Liver (tissue), 9 donors: ENCODE results near the gene VIPR2. TPM values are rescaled to one million over a fixed set of nuclear protein-coding genes. Genes with fewer than 3 reads are reported as not detected.

ENCODE experiments used
- DNase-seq: peaks from one replicate; pipeline ENCODE4 v3.0.0-alpha.2; 2017; ENCODE audit warnings: low spot score
- H3K27ac ChIP-seq, 2 donors: one replicate each; pipeline ENCODE4 v1.7.0; 2013; ENCODE audit warnings: inconsistent platforms in 2 of 2, low read length in 2 of 2, control low read depth in 1 of 2, low read depth in 1 of 2, mild to moderate bottlenecking in 1 of 2
- H3K27me3 ChIP-seq, 4 donors: one replicate each; pipeline versions ENCODE4 v1.6.1 to v1.7.0; 2013; ENCODE audit warnings: low read length in 3 of 4, inconsistent platforms in 1 of 4, mild to moderate bottlenecking in 1 of 4, moderate library complexity in 1 of 4; ENCODE audit not compliant: control insufficient read depth in 4 of 4, insufficient read depth in 4 of 4
- H3K36me3 ChIP-seq, 4 donors: one replicate each; pipeline versions ENCODE4 v1.6.1 to v1.7.0; 2013; ENCODE audit warnings: low read length in 3 of 4, mild to moderate bottlenecking in 3 of 4, low read depth in 1 of 4, moderate library complexity in 1 of 4; ENCODE audit not compliant: control insufficient read depth in 4 of 4, insufficient read depth in 3 of 4
- H3K4me1 ChIP-seq, 4 donors: one replicate each; pipeline versions ENCODE4 v1.6.1 to v1.7.0; 2013; ENCODE audit warnings: low read length in 3 of 4, mild to moderate bottlenecking in 3 of 4, moderate library complexity in 1 of 4; ENCODE audit not compliant: control insufficient read depth in 4 of 4, insufficient read depth in 4 of 4
- H3K4me3 ChIP-seq, 3 donors: one replicate each; pipeline versions ENCODE4 v1.6.1 to v1.7.0; 2013; ENCODE audit warnings: low read length in 3 of 3, control low read depth in 1 of 3, low read depth in 1 of 3, mild to moderate bottlenecking in 1 of 3
- H3K9ac ChIP-seq, 2 donors: one replicate each; pipeline ENCODE4 v1.7.0; 2013; ENCODE audit warnings: low read length in 2 of 2, mild to moderate bottlenecking in 2 of 2, moderate library complexity in 2 of 2, control low read depth in 1 of 2, low read depth in 1 of 2
- H3K9me3 ChIP-seq, 4 donors: one replicate each; pipeline versions ENCODE4 v1.6.1 to v1.7.0; 2013; ENCODE audit warnings: low read length in 3 of 4; ENCODE audit not compliant: control insufficient read depth in 4 of 4
- ATF3 ChIP-seq: IDR thresholded peaks from 2 replicates; pipeline ENCODE4 v1.6.1; 2016; ENCODE audit warnings: antibody characterized with exemption
- EGR1 ChIP-seq, 2 donors: IDR thresholded peaks; 2 replicates each; pipeline ENCODE4 v1.6.1; 2016 to 2018; ENCODE audit warnings: antibody characterized with exemption in 2 of 2, low read depth in 2 of 2
- FOXA2 ChIP-seq: IDR thresholded peaks from 2 replicates; pipeline ENCODE4 v1.6.1; 2016; ENCODE audit warnings: antibody characterized with exemption
- HNF4G ChIP-seq: IDR thresholded peaks from 2 replicates; pipeline ENCODE4 v1.6.1; 2016; ENCODE audit warnings: antibody characterized with exemption
- RAD21 ChIP-seq, 2 donors: IDR thresholded peaks; 2 replicates each; pipeline ENCODE4 v1.6.1; 2016; ENCODE audit warnings: antibody characterized with exemption in 2 of 2, mild to moderate bottlenecking in 2 of 2
- RXRA ChIP-seq, 2 donors: IDR thresholded peaks; 2 replicates each; pipeline ENCODE4 v1.6.1; 2017 to 2018; ENCODE audit warnings: antibody characterized with exemption in 2 of 2, mild to moderate bottlenecking in 1 of 2
- YY1 ChIP-seq: IDR thresholded peaks from 2 replicates; pipeline ENCODE4 v1.6.1; 2016; ENCODE audit warnings: antibody characterized with exemption, mild to moderate bottlenecking
- WGBS: extraction: QIAGEN DNeasy Blood & Tissue Kit; methylation state at CpG from one replicate; pipeline ENCODE4 v1.1.7; 2013; 5-methylcytosine and 5-hydroxymethylcytosine counted together
- polyA plus RNA-seq, 2 donors: library from polyadenylated mRNA; stranded (reverse) in 1 of 2; unstranded in 1 of 2; fragments of 200-250 nt in 1 of 2; fragments of >200 nt in 1 of 2; fragmentation: Nextera tagmentation in 1 of 2; extraction: Ambion mirVana in 1 of 2; gene quantifications; one replicate each; pipeline versions ENCODE4 v1.2.1 to v1.2.3, GENCODE V29; 2013 to 2015
- total RNA-seq, 2 donors: library from RNA; depleted of rRNA; stranded (reverse); fragments of >200 nt; gene quantifications; one replicate each; pipeline ENCODE4 v1.2.3, GENCODE V29; 2014
- TF ChIP-seq, protein P1 (sequence below): IDR thresholded peaks from 2 replicates; pipeline ENCODE4 v1.6.1; 2016; ENCODE audit warnings: antibody characterized with exemption, mild to moderate bottlenecking
- donor health status: healthy.
- donor health status: healthy.
- donor health status: healthy.
- donor health status: healthy.
- donor health status: healthy.

The VIPR2 gene
- total and polyA plus RNA-seq, 4 donors, result 0.05 to 0.17 (median 0.10) TPM; not detected in 1

GRCh38 chr7:159066816-159067575 is 77.7 kb downstream of the VIPR2 start (continued):
- TF ChIP-seq, protein P1, sequence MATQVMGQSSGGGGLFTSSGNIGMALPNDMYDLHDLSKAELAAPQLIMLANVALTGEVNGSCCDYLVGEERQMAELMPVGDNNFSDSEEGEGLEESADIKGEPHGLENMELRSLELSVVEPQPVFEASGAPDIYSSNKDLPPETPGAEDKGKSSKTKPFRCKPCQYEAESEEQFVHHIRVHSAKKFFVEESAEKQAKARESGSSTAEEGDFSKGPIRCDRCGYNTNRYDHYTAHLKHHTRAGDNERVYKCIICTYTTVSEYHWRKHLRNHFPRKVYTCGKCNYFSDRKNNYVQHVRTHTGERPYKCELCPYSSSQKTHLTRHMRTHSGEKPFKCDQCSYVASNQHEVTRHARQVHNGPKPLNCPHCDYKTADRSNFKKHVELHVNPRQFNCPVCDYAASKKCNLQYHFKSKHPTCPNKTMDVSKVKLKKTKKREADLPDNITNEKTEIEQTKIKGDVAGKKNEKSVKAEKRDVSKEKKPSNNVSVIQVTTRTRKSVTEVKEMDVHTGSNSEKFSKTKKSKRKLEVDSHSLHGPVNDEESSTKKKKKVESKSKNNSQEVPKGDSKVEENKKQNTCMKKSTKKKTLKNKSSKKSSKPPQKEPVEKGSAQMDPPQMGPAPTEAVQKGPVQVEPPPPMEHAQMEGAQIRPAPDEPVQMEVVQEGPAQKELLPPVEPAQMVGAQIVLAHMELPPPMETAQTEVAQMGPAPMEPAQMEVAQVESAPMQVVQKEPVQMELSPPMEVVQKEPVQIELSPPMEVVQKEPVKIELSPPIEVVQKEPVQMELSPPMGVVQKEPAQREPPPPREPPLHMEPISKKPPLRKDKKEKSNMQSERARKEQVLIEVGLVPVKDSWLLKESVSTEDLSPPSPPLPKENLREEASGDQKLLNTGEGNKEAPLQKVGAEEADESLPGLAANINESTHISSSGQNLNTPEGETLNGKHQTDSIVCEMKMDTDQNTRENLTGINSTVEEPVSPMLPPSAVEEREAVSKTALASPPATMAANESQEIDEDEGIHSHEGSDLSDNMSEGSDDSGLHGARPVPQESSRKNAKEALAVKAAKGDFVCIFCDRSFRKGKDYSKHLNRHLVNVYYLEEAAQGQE, result no peak
- TF ChIP-seq FOXA2 (no peak), HNF4G (no peak), ATF3 (no peak)

GRCh38 chr7:159065852-159066480 is 78.7 kb downstream of the VIPR2 start:
- Histone ChIP-seq H3K9me3 (no peaks in the 10 kb centered on the region), H3K9ac (no peak overlapping the region), H3K27me3 (no peaks in the 10 kb centered on the region), H3K4me1 (no peaks in the 10 kb centered on the region), H3K4me3 (no peak overlapping the region), H3K36me3 (no peaks in the 10 kb centered on the region), H3K27ac (no peak overlapping the region)
- WGBS, result 88% methylated on average over 26 of the region's 26 CpGs
- TF ChIP-seq, protein P1, result no peak
- peak; percentile 10 for DNase-seq

GRCh38 chr7:159064816-159065510 is 79.7 kb downstream of the VIPR2 start:
- Histone ChIP-seq H3K4me1 (no peaks in the 10 kb centered on the region), H3K4me3 (no peak overlapping the region), H3K36me3 (no peaks in the 10 kb centered on the region), H3K9me3 (no peaks in the 10 kb centered on the region), H3K27ac (no peak overlapping the region), H3K27me3 (peaks cover 0 to 2% (median 0%) of the 10 kb centered on the region in 4 donors), H3K9ac (no peak overlapping the region)
- DNase-seq, result peak; percentile 8
- TF ChIP-seq ATF3 (no peak), HNF4G (no peak), EGR1 (IDR thresholded peaks at IDR 0.05; ENCODE audit: low read depth in 2 of 2) (no peak), FOXA2 (no peak), RAD21 (IDR thresholded peaks at IDR 0.05) (no peak), RXRA (IDR thresholded peaks at IDR 0.05) (no peak), YY1 (no peak)
- WGBS, result 85% methylated on average over 23 of the region's 23 CpGs
